ENCODE measurements around the gene ALG3. TPM values are rescaled to one million over a fixed set of nuclear protein-coding genes. Genes with fewer than 3 reads are reported as not detected.

The ALG3 gene
- total RNA-seq, 1 experiment from 2014 or later: 77.8 TPM

GRCh38 chr3:184241141-184241446 is 7.7 kb downstream of the ALG3 start:
- no peaks in the 10 kb centered on the region for H3K27me3 Mint-ChIP-seq (ENCODE audit: insufficient read depth, unreplicated experiment)
- CTCF ChIA-PET: interaction anchor here (0.9 to 1.5 kb wide), 3 partner anchors 9 to 15 kb away, joined by 3 to 6 read pairs (median 5); partner anchors contain the start of gene EEF1AKMT4
- H3K36me3 Mint-ChIP-seq (ENCODE audit: insufficient read depth, unreplicated experiment): peaks cover 26% of the 10 kb centered on the region
- peaks cover 5% of the 10 kb centered on the region for H3K4me1 Mint-ChIP-seq (ENCODE audit: insufficient read depth, unreplicated experiment)
- no TSS peak for BruUV-seq (replicated peaks)
- intact Hi-C loops (cut with micrococcal nuclease): no loop called here
- no peak overlapping the region for H3K27ac Mint-ChIP-seq (ENCODE audit: low read depth, unreplicated experiment)
- no peak overlapping the region for H3K4me3 Mint-ChIP-seq (ENCODE audit: unreplicated experiment)
- POLR2A ChIA-PET: interaction anchor here (1.7 to 2.3 kb wide), 2 partner anchors 9 to 15 kb away, joined by 6 to 11 read pairs; no protein-coding TSS in a partner anchor
- no peak for DNase-seq (ENCODE audit: unreplicated experiment)
- no peaks in the 10 kb centered on the region for H3K9me3 Mint-ChIP-seq (ENCODE audit: unreplicated experiment)
- TF ChIP-seq CTCF (IDR thresholded peaks at IDR 0.05; ENCODE audit: unreplicated experiment): no peak

GRCh38 chr3:184240384-184241140 is 8.2 kb downstream of the ALG3 start:
- Mint-ChIP-seq H3K4me1 (ENCODE audit: insufficient read depth, unreplicated experiment) (no peaks in the 10 kb centered on the region), H3K4me3 (ENCODE audit: unreplicated experiment) (no peak overlapping the region), H3K36me3 (ENCODE audit: insufficient read depth, unreplicated experiment) (peaks cover 21% of the 10 kb centered on the region), H3K27ac (ENCODE audit: low read depth, unreplicated experiment) (no peak overlapping the region), H3K27me3 (ENCODE audit: insufficient read depth, unreplicated experiment) (no peaks in the 10 kb centered on the region), H3K9me3 (ENCODE audit: unreplicated experiment) (no peaks in the 10 kb centered on the region)
- no peak for TF ChIP-seq CTCF (IDR thresholded peaks at IDR 0.05; ENCODE audit: unreplicated experiment)
- CTCF ChIA-PET: interaction anchor here (0.5 to 1.5 kb wide), 6 partner anchors 10 to 356 kb away, joined by 3 to 6 read pairs (median 4); partner anchors contain the start of gene EEF1AKMT4
- POLR2A ChIA-PET: interaction anchor here (1.0 to 2.3 kb wide), 3 partner anchors 9 to 54 kb away, joined by 6 to 11 read pairs (median 6); no protein-coding TSS in a partner anchor
- intact Hi-C loops (cut with micrococcal nuclease): no loop called here
- BruUV-seq (replicated peaks): no TSS peak
- DNase-seq (ENCODE audit: unreplicated experiment): peak; percentile 44

GRCh38 chr3:184239708-184240107 is 9.1 kb downstream of the ALG3 start:
- Mint-ChIP-seq H3K4me1 (ENCODE audit: insufficient read depth, unreplicated experiment) (no peaks in the 10 kb centered on the region), H3K9me3 (ENCODE audit: unreplicated experiment) (no peaks in the 10 kb centered on the region), H3K36me3 (ENCODE audit: insufficient read depth, unreplicated experiment) (peaks cover 13% of the 10 kb centered on the region), H3K4me3 (ENCODE audit: unreplicated experiment) (no peak overlapping the region), H3K27ac (ENCODE audit: low read depth, unreplicated experiment) (no peak overlapping the region), H3K27me3 (ENCODE audit: insufficient read depth, unreplicated experiment) (no peaks in the 10 kb centered on the region)
- TF ChIP-seq CTCF (IDR thresholded peaks at IDR 0.05; ENCODE audit: unreplicated experiment): no peak
- ChIA-PET POLR2A (interaction anchor here (1.0 to 2.3 kb wide), 2 partner anchors 16 to 53 kb away, joined by 6 to 11 read pairs; no protein-coding TSS in a partner anchor), CTCF (interaction anchor here (0.6 to 4.0 kb wide), 4 partner anchors 11 to 59 kb away, joined by 3 to 25 read pairs (median 6); partner anchors contain the start of gene EEF1AKMT4)
- BruUV-seq (replicated peaks): TSS peak; percentile 18
- intact Hi-C loops (cut with micrococcal nuclease): no loop called here
- DNase-seq (ENCODE audit: unreplicated experiment): no peak

- no peaks in the 10 kb centered on the region for H3K27me3 Mint-ChIP-seq (ENCODE audit: insufficient read depth, unreplicated experiment)
- H3K27ac Mint-ChIP-seq (ENCODE audit: low read depth, unreplicated experiment): no peak overlapping the region
- H3K4me3 Mint-ChIP-seq (ENCODE audit: unreplicated experiment): no peak overlapping the region
- POLR2A ChIA-PET: no interaction called here
- intact Hi-C loops (cut with micrococcal nuclease): no loop called here
- no peak for DNase-seq (ENCODE audit: unreplicated experiment)
- no TSS peak for BruUV-seq (replicated peaks)
- CTCF ChIA-PET: interaction anchor here (0.6 to 4.0 kb wide), 4 partner anchors 12 to 59 kb away, joined by 3 to 25 read pairs (median 3); no protein-coding TSS in a partner anchor
- peaks cover 9% of the 10 kb centered on the region for H3K36me3 Mint-ChIP-seq (ENCODE audit: insufficient read depth, unreplicated experiment)
- H3K4me1 Mint-ChIP-seq (ENCODE audit: insufficient read depth, unreplicated experiment): peaks cover 3% of the 10 kb centered on the region
- no peak for TF ChIP-seq CTCF (IDR thresholded peaks at IDR 0.05; ENCODE audit: unreplicated experiment)
- H3K9me3 Mint-ChIP-seq (ENCODE audit: unreplicated experiment): no peaks in the 10 kb centered on the region
These were observed 9.5 kb downstream of the ALG3 start for GRCh38 chr3:184239221-184239620.
